SU-DHL-6 (cell line): ENCODE data around the gene BPIFB3.

Experiments used
- EZH2phosphoT487 ChIP-seq: fragments of 200-600 bp; sonication (generic), shearing (Covaris generic); conservative IDR thresholded peaks from 2 replicates; pipeline ENCODE4 v1.6.1; 2018; ENCODE audit warnings: mild to moderate bottlenecking, antibody characterized with exemption, low read length, moderate library complexity, mixed read lengths
- TF ChIP-seq, protein P1 (sequence below): fragments of 200-600 bp; sonication (generic); IDR thresholded peaks from one replicate; pipeline ENCODE4 v1.5.1; 2017; ENCODE audit warnings: antibody characterized with exemption, mild to moderate bottlenecking, low read length, moderate library complexity; ENCODE audit not compliant: insufficient read depth, poor library complexity, severe bottlenecking

DNA sequence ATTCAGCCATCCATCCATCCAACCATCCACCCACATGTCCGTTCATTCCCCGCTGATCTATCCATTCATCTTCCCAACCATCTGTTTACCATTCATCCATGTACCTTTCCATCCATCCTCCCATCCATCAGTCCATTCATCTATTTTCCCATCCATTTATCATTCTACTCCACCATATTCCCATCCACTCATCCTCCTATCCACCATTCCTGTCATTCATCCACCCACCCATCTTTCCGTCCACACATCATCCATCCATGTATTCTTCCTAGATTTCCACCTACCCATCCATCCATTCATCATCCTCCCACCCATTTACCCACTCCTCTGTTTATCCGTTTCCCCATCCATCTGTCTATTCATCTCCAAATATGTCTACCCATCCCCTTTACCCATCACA, 15.5 kb upstream of the BPIFB3 start:
- TF ChIP-seq, protein P1, sequence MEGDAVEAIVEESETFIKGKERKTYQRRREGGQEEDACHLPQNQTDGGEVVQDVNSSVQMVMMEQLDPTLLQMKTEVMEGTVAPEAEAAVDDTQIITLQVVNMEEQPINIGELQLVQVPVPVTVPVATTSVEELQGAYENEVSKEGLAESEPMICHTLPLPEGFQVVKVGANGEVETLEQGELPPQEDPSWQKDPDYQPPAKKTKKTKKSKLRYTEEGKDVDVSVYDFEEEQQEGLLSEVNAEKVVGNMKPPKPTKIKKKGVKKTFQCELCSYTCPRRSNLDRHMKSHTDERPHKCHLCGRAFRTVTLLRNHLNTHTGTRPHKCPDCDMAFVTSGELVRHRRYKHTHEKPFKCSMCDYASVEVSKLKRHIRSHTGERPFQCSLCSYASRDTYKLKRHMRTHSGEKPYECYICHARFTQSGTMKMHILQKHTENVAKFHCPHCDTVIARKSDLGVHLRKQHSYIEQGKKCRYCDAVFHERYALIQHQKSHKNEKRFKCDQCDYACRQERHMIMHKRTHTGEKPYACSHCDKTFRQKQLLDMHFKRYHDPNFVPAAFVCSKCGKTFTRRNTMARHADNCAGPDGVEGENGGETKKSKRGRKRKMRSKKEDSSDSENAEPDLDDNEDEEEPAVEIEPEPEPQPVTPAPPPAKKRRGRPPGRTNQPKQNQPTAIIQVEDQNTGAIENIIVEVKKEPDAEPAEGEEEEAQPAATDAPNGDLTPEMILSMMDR = no peak
- TF ChIP-seq EZH2phosphoT487 = no peak
